NCI-H2081 treated with DMSO at 0.1 percent for 48 hours (cell line): ENCODE results near the gene BIN2.

Experiments
- DNase-seq: peaks from one replicate; lab custom pipeline; 2025; lab: John Stamatoyannopoulos, UW

Gene BIN2

DNA sequence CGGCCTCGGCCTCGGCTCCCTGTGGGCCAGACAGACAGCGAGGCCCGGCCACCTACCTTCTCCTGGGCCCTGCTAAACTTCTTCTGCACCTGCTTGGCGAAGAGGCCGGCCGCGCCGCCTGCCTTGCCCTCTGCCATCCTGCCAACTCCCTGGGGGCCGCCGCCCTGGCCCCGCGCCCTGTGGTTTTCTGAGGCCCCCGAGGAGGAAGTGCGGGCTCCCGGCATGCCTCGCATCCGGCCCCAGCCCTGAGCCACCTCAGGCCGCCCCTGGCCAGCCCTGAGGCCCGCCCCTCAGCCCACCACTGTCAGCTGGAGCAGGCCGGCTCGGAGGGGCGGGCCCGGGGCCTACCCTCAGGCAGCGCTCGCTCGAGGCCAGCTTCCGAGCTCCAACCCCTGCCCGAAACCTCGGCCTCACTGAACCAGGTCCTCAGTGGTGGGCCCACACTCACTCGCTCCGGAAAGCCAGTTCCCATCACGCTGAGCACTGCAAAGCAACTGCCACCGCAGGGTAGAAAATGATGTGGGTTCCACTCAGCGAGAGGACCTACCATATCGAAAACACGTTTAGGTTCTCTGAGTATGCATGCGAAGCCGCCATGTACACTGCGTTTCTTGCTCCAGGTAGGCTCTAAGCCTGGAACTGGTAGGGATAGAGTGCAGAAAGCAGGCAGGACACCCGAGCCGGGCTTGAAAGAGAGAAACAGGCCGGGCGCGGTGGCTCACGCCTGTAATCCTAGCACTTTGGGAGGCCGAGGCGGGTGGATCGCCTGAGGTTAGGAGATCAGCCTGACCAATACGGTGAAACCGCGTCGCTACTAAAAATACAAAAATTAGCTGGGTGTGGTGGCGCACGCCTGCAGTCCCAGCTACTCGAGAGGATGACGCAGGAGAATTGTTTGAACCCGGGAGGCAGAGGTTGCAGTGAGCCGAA lies at the start of gene BIN2:
Gene BIN2 (minus strand): TSS at position 209 of the 930 bp plus-strand sequence. CDS start 72 bp downstream, at position 137.
- DNase-seq, result no peak

DNA sequence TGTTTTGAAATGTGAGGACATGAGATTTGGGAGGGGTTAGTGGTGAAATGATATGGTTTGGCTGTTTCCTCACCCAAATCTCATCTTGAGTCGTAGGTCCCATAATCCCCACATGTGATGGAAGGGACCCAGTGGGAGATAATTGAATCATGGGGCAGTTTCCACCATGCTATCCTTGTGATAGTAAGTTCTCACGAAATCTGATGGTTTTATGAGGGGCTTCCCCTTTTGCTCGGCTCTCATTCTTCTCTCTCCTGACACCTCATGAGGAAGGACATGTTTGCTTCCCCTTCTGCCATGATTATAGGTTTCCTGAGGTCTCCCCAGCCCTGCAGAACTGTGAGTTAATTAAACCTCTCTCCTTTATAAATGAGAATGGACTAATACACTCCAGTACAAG lies 49.2 kb upstream of the BIN2 start:
- DNase-seq, result no peak

DNA sequence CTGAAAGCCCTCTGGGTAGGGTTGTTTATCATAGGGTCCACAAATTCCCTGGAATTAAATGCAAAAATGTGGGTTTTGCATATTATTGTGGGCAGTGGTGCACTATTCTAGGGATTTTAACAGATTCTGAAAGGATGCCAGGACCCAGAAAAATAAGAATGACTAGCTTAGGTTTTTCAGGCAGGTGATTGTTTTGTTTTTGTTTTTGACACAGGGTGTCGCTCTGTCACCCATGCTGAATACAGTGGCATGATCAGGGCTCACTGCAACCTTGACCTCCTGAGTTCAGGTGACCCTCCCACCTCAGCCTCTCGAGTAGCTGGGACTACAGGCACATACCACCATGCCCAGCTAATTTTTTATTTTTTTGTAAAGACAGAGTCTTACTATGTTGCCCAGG lies 48.0 kb upstream of the BIN2 start:
- DNase-seq, result no peak

DNA sequence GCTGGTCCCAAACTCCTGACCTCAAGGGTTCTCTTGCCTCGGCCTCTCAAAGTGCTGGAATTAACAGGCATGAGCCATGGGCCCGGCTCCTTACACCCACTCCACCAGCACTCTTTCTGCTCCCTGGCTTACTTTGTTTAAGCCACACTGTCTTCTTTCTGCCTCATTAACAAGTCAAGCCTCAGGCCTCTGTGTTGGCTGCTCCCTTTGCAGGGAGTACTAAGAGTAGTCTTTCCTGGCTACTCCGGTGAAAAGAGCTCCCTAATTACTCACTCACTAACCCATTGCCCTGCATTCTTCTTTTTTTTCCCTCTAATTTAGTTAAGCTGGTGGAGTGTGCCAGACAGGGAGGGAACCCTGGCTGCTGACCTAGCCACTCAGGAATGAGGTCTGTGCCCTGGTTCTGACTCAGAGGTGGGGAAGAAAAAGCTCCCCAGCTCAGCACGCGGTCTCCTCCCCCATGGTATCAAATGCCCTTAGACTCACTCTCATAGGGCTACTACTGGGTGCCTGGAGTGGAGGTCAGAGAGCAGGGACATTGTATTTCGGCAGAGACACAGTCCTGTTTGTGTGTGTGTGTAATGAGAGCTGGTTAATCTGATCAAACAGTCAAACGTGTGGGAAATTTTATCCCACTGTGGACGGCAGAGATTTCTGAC lies 47.5 kb upstream of the BIN2 start:
- no peak for DNase-seq

DNA sequence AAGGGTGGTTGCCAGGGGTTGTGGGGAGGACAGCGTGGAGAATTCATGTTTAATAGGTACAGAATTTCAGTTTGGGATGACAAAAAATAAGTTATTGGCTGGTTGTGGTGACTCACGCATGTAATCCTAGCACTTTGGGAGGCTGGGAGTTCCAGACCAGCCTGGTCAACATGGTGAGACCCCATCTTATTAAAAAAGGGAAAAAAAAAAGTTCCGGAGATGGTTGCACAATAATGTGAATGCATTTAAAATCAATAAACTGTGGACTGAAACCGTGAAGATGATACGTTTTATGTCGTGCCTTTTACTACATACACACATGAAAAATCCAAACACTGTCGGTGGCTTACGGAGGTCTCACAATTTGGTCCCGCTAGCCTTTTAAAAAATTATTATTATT lies 46.7 kb upstream of the BIN2 start:
- no peak for DNase-seq

DNA sequence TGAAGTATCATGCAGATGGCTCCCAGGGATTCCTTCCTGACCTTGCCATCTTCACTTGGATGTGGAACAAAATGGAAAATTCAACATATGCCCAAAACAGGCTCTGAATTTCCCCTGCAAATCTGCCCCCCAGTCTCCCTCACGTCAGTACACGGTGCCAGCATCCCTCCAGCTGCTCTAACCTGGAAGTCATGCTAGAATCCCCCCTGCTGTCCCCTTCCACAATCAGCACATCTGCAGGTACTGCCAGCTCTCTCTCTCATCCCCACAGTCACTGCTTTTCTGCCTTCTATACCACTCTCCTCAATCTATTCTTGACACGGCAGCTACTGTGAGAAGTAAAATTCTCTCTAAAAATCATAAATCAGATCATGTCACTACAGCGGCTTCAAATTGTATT lies 45.6 kb upstream of the BIN2 start:
- no peak for DNase-seq

DNA sequence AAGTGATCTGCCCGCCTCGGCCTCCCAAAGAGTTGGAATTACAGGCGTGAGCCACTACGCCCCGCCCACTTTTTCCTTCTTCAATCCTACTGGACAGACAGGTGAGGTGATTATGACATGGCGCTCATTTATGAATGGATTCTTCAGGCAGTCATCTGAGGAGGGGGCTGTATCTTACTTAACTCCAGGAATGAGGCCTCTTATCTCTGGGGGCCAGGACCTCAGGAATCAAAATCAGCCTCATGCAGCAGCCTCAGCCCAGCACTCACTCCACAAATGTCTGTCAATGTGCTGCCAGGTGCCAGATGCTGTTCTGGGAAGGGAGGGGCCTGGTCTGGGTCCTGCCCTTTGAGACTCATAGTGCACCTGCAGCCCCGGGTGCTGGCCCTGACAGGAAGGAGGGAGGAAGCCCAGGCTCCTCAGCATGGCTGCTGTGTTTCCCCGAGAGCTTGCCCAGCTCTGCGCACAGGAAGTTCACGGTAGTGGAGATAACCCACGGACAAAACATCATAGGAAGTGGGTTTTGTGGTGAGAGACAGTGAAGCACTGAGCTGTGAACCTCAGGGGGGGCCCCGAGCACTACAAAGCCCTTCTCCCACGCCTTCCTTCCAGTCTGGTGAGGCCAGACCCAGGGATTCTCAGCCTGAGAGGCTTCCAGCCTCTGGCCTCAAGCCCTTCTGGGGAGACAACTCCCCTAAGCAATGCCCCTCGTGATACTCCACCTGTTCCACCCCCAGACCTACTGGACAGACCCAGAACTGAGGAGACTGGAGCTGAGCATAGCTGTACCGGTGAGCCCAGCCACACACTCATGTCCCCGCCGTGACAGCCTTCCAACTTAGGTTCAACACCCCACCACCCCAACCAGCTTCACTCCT lies 44.9 kb upstream of the BIN2 start:
- DNase-seq, result no peak

DNA sequence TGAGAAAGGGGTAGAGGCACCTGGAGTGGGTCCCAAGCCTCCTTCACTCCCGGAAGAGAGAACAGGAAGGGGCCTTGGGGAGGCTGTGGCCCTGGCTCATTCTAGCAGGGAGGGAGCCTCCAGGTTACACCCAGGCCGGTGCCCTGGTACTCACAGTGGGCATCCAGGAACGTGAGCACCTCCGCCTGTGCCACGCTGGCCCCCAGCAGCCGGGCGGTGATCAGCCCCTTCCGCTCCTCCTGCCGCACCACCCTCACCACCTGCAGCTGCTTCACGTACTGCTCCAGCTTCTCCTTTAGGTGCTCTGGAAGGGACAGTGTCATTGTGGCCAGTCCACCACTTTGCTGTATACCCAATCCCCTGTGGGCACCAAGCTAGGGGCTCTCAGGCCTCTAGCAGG lies 41.3 kb upstream of the BIN2 start:
- no peak for DNase-seq

DNA sequence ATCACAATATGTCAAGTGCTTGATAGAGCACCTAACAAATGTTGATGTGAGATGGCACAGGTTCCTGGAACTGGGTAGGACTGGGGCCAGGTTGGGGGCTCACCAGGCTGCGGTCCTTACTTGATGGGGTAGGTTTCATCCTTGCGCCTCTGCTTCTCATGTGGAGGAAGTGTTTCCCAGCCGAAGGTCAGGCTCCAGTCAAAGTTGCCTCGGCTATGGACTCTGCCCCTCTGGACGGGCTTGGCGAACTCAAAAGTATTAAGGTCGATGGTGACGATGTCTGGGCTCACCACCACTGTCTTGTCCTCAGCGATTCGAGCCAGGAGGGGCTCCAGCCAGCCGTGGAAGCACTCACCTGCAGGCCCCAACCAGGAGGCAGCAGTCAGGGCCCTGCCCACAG lies 40.0 kb upstream of the BIN2 start:
- DNase-seq, result no peak

DNA sequence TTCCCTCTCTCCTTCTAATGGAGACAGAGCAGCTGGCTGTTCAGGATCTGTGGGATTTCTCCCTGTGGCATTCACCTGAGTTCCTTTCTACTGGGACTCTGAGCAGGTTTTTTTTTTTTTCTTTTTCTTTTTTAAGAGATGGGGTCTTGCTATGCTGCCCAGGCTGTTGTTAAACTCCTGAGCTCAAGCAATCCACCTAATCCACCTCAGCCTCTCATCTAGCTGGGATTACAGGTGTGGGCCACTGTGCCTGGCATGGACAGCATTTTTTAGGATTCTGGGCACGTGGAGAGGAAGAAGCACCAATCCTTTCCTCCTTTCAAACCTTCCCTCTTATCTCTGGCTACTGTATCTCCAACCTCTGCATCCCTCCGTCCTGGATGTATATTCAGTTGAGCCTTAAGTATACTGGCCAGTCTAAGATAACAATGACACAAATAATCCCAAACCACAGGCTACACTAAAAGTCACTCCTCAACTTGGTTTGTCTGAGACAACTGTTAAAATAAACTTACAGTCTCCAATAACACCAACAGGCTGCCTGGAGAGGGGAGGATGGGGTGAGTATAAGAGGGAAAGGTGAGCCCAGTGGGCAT lies 38.9 kb upstream of the BIN2 start:
- no peak for DNase-seq

DNA sequence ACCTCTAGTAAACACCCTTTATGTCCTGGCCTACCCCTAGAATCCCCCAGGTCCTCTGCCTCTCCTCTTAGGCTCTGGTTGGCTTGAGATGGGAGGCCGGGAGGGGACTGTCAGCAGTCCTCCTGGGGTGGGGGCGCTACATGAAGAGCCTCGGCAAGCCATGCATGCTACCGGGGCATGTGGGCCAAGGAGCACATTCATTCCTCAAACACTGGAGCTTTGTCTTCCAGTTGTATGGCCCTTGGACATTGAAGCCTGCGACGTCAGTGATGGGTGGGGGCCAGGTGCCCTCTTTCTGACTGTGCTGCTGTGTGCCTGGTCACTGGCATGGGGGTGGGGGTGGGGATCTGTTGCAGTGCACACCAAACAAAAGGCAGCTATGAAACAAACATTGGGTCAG lies 38.3 kb upstream of the BIN2 start:
- DNase-seq, result no peak

DNA sequence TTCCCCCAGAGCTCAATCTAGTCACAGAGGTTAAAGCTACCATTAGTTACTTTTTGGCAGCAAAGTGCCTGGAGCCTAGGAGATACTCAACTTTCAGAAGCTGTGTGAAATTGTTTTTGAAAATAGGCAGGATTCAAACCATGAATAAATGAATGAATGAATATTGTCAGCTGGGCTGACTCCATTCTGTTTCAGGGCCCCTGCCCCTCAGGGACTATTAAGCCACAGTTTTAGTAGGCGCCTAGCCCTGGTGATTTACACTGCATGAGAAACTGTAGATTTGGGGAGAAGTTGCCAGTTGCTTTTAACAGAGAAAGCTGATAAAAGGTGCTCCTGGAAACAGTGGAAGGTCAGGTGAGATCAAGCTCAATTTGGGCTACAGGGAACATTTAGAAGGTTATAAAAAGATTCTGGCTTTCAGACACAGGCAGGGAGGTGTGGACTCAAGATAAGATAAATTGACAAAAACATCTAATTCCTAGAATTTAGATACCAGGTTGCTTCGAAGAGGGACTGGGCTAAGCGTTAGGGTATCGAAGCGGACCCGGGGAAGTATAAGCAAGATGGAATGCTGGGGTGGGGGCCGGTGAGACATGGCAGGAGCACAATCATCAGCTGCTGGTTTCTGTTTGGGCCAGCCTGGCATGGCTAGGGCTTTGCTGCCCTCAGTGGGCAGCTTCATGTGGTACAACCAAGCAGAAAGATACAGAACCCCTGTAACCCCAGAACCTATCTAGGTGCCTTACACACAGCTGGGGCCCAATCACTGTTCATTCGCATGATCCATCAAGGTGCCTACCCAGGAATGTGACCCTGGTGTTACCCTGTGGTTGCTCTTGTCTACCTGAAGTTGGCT lies 37.4 kb upstream of the BIN2 start:
- DNase-seq, result no peak

DNA sequence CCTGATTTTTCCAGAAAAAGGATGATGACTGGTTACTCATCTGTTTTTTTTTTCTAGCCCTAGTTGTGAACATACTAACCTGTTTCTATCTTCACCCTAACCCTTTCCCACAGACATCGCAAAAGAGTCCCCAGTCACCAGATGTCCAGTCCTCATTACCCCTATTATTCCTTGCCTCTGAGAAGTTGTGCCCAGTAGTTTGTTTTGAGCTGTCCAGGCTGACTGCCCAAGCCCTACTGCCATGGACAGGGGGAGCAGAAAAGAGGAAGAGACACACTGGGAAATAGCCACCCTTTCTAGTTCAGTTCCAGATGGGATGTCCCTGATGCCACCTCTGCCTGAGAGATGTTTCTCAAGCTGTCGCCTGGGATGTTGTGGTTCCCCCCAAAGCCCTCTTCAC lies 36.3 kb upstream of the BIN2 start:
- DNase-seq, result no peak

DNA sequence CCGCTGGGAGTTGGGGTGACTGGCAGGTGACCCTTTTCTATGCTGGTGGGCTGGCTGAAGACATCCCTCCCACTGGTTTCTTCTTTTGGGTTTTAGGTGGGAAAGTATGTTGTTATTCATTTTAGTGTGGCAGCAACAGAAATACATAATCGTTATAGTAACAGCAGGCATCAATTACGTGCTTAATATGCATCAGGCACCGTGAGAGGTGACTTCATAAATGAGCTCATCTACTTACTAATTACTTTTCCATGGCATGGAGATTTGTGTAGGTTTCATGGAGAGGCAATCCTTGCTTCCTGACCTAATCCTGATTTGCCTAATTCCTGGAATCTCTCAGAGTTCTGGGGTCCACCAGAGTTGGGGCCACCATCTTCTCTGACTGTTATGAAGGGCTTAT lies 35.9 kb upstream of the BIN2 start:
- DNase-seq, result no peak

DNA sequence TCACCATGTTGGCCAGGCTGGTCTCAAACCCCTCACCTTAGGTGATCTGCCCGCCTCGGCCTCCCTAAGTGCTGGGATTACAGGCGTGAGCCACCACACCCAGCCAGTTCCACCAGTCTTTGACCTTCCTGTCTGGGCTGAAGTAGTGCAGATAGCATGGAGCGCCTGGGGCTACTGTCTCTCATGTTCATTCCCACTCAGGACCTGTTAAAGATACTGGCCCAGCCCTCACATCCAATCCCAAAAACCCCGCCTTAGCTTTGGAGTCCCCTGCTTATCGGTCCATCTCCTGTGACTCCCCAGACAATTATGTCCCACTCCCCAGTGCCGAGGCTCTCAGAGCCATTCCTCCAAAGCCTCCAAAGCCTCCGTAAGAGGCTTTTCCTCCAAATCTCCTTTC lies 34.5 kb upstream of the BIN2 start:
- DNase-seq, result no peak

DNA sequence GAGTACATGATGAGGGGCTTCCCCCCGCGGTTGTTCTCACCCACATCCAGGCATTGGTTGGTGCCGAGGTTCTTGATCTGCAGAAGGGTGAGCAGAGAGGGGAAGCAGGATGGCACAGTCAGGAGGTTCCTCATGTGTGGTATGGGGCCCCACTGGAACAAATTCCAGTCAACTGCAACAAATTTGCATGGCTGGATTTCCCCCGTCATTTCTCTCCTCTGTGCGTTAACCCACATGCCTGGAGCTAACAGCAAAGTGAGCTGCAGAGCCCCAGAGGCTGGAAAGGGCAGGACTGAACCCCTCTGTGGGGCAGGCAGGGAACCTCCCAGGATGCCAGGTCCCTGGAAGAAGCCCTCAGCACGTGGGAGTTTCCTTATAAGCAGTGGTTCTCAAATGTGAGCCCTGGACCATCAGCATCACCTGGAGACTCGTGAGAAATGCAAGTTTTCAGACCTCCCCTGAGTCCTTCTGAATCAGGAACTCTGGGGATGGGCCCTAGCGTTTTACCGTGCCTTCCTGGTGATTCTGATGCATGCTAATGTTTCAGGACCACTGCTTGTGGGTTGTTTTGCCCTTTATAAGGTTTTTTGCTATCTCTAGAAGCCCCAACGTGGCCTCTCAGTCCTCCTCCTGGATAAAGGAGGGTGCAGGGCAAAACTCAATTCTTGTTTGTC lies 33.5 kb upstream of the BIN2 start:
- DNase-seq, result no peak

DNA sequence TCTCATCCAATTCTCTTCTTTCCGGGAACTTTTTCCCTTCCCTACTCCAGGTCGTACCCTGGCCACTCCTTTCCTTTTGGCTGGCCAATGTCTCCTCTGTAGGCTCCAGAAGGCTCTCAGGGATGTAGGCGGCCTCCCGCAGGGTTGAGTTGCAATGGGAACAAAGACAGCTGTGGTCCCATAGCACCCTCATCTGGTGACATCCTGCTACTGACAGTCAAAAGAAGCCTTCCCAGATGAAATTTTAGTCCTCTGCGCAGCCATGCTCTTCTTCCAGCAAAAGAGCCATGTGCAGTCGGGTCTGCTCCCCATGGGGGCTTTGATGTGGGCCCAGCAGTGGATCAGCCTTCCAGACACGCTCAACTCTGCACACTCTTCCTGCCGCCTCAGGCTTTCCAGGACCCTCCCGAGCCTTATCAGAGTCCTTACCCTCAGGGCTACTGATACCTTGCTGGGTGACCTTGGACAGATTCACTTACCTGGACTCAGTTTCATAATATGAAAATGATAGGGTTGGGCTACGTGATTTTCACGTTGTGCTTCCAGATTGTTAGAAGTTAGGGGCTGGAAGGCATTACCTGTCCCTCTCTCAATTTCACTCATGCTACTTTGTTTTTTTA lies 28.0 kb upstream of the BIN2 start:
- no peak for DNase-seq

DNA sequence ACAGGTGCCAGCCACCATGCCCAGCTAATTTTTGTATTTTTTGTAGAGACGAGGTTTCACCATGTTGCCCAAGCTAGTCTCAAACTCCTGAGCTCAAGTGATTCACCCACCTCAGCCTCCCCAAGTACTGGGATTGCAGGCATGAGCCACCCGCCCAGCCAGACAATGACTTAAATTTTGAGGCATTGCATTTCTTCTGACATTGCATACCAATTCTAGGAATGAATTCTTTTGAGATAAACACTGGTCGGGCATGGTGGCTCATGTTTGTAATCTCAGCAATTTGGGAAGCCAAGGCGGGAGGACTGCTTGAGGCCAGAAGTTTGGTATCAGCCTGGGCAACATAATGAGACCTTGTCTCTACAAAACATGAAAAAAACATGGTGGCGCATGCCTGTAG lies 25.1 kb upstream of the BIN2 start:
- no peak for DNase-seq

DNA sequence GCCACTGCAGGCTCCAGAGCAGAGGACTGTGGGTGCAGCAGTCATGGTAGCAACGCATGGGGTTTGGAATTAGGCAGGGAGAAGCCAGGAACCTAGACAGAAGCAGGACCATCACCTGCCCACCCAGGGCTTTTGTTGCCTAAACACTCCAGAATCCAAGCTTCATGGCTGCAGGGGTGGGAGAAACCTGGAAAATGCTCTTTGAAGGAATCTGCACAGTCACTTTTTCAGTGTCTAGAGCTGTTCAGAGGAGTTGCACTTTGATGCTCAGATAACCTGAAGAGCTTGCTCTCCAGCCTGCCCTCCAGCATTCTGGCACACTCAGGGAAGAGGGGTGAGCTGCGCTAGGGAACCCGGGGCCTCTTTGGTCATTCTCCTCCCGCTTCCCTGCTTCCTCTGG lies 24.1 kb upstream of the BIN2 start:
- DNase-seq, result no peak

DNA sequence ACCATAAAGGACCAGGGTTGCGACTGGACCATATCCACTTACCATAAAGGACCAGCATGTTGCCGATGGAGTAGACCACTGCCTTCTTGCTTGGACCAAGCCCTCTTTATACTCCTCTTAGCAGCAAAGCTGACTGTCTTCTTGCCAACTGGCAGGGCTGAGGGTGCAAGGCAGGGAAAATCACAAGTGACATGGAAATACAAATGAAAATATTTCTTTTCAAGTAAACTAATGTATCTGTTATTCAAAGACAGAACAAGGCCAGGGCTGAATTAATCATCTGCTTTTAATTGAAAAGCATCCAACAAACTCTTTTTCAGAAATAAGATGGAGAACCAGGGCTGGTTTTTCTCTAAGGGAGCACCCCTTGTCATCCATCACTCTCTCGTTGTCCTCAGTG lies 22.6 kb upstream of the BIN2 start, which contains the start of gene CELA1:
Gene CELA1 (minus strand): TSS at position 99 of the 400 bp plus-strand sequence. CDS start 41 bp downstream, at position 58.
- no peak for DNase-seq
